ENCODE measurements around the gene LBP. TPM values are rescaled to one million over a fixed set of nuclear protein-coding genes. Genes with fewer than 3 reads are reported as not detected.

The LBP gene
- total and polyA plus RNA-seq, 7 experiments from 2014 or later = not detected

GRCh38 chr20:38383147-38383546 is 36.9 kb downstream of the LBP start:
- POLR2A ChIA-PET = no interaction called here
- intact Hi-C loops (cut with micrococcal nuclease) = no loop called here
- H3K9me3 Mint-ChIP-seq = peaks cover 0 to 5% (median 0%) of the 10 kb centered on the region in 11 donors

GRCh38 chr20:38386004-38386403 is 39.7 kb downstream of the LBP start:
- CTCF ChIA-PET = no interaction called here

More at GRCh38 chr20:38383147-38383546, 36.9 kb downstream of the LBP start:
- H3K36me3 ChIP-seq (ENCODE audit: control insufficient read depth in 2 of 3, insufficient read depth in 3 of 3, low read length in 3 of 3) = no peaks in the 10 kb centered on the region
- H3K27ac ChIP-seq (ENCODE audit: low read depth, low read length) = no peak overlapping the region
- CTCF ChIA-PET = no interaction called here
- DNase-seq (no peak), ATAC-seq (no peak)
- no peak overlapping the region for H3K4me3 Mint-ChIP-seq
- no peak overlapping the region for H3K4me3 ChIP-seq (ENCODE audit: low read length)
- no peak overlapping the region for H3K27ac Mint-ChIP-seq
- peaks cover 9 to 26% (median 23%) of the 10 kb centered on the region in 5 donors for H3K27me3 Mint-ChIP-seq
- H3K27me3 ChIP-seq (ENCODE audit: control insufficient read depth in 2 of 2, insufficient read depth in 2 of 2, low read length in 2 of 2) = no peaks in the 10 kb centered on the region
- no peaks in the 10 kb centered on the region for H3K4me1 Mint-ChIP-seq
- no peaks in the 10 kb centered on the region for H3K9me3 ChIP-seq (ENCODE audit: control insufficient read depth in 2 of 3, low read length in 3 of 3)
- no peaks in the 10 kb centered on the region for H3K4me1 ChIP-seq (ENCODE audit: control insufficient read depth in 2 of 2, insufficient read depth in 2 of 2, low read length in 2 of 2)
- H3K36me3 Mint-ChIP-seq = no peaks in the 10 kb centered on the region

GRCh38 chr20:38386851-38387250 is 40.6 kb downstream of the LBP start:
- peaks cover 9 to 25% (median 22%) of the 10 kb centered on the region in 5 donors for H3K27me3 Mint-ChIP-seq
- H3K27ac Mint-ChIP-seq = no peak overlapping the region
- Histone ChIP-seq H3K27me3 (ENCODE audit: control insufficient read depth in 2 of 2, insufficient read depth in 2 of 2, low read length in 2 of 2) (no peaks in the 10 kb centered on the region), H3K4me1 (ENCODE audit: control insufficient read depth in 2 of 2, insufficient read depth in 2 of 2, low read length in 2 of 2) (no peaks in the 10 kb centered on the region), H3K9me3 (ENCODE audit: control insufficient read depth in 2 of 3, low read length in 3 of 3) (no peaks in the 10 kb centered on the region), H3K4me3 (ENCODE audit: low read length) (no peak overlapping the region), H3K36me3 (ENCODE audit: control insufficient read depth in 2 of 3, insufficient read depth in 3 of 3, low read length in 3 of 3) (no peaks in the 10 kb centered on the region), H3K27ac (ENCODE audit: low read depth, low read length) (no peak overlapping the region)
- H3K36me3 Mint-ChIP-seq = peaks cover 0 to 9% (median 0%) of the 10 kb centered on the region in 5 donors
- peaks cover 0 to 22% (median 3%) of the 10 kb centered on the region in 11 donors for H3K9me3 Mint-ChIP-seq
- peaks cover 0 to 1% (median 0%) of the 10 kb centered on the region in 7 donors for H3K4me1 Mint-ChIP-seq
- ChIA-PET POLR2A (no interaction called here), CTCF (interaction anchor here (0.6 kb wide), 1 partner anchor 34 kb away, joined by 3 read pairs; no protein-coding TSS in a partner anchor)
- no peak for DNase-seq
- no peak overlapping the region for H3K4me3 Mint-ChIP-seq
- intact Hi-C loops (cut with micrococcal nuclease) = no loop called here
- no peak for ATAC-seq

More at GRCh38 chr20:38386004-38386403, 39.7 kb downstream of the LBP start:
- no peak overlapping the region for H3K4me3 Mint-ChIP-seq
- intact Hi-C loops (cut with micrococcal nuclease) = no loop called here
- H3K27ac Mint-ChIP-seq = no peak overlapping the region
- DNase-seq (no peak), ATAC-seq (no peak)
- Histone ChIP-seq H3K9me3 (ENCODE audit: control insufficient read depth in 2 of 3, low read length in 3 of 3) (no peaks in the 10 kb centered on the region), H3K36me3 (ENCODE audit: control insufficient read depth in 2 of 3, insufficient read depth in 3 of 3, low read length in 3 of 3) (no peaks in the 10 kb centered on the region), H3K4me1 (ENCODE audit: control insufficient read depth in 2 of 2, insufficient read depth in 2 of 2, low read length in 2 of 2) (no peaks in the 10 kb centered on the region), H3K4me3 (ENCODE audit: low read length) (no peak overlapping the region), H3K27ac (ENCODE audit: low read depth, low read length) (no peak overlapping the region), H3K27me3 (ENCODE audit: control insufficient read depth in 2 of 2, insufficient read depth in 2 of 2, low read length in 2 of 2) (no peaks in the 10 kb centered on the region)
- H3K36me3 Mint-ChIP-seq = peaks cover 0 to 9% (median 0%) of the 10 kb centered on the region in 5 donors
- peaks cover 0 to 1% (median 0%) of the 10 kb centered on the region in 7 donors for H3K4me1 Mint-ChIP-seq
- POLR2A ChIA-PET = no interaction called here
- peaks cover 9 to 32% (median 23%) of the 10 kb centered on the region in 5 donors for H3K27me3 Mint-ChIP-seq
- peaks cover 0 to 24% (median 3%) of the 10 kb centered on the region in 11 donors for H3K9me3 Mint-ChIP-seq

- Mint-ChIP-seq H3K4me3 (no peak overlapping the region), H3K9me3 (peaks cover 0 to 22% (median 3%) of the 10 kb centered on the region in 11 donors), H3K27ac (no peak overlapping the region), H3K4me1 (peaks cover 0 to 1% (median 0%) of the 10 kb centered on the region in 7 donors), H3K27me3 (peaks cover 3 to 20% (median 14%) of the 10 kb centered on the region in 5 donors), H3K36me3 (peaks cover 0 to 9% (median 0%) of the 10 kb centered on the region in 5 donors)
- no peaks in the 10 kb centered on the region for H3K4me1 ChIP-seq (ENCODE audit: control insufficient read depth in 2 of 2, insufficient read depth in 2 of 2, low read length in 2 of 2)
- H3K4me3 ChIP-seq (ENCODE audit: low read length) = no peak overlapping the region
- no peaks in the 10 kb centered on the region for H3K9me3 ChIP-seq (ENCODE audit: control insufficient read depth in 2 of 3, low read length in 3 of 3)
- H3K36me3 ChIP-seq (ENCODE audit: control insufficient read depth in 2 of 3, insufficient read depth in 3 of 3, low read length in 3 of 3) = no peaks in the 10 kb centered on the region
- DNase-seq = no peak
- no peak for ATAC-seq
- intact Hi-C loops (cut with micrococcal nuclease) = no loop called here
- H3K27ac ChIP-seq (ENCODE audit: low read depth, low read length) = no peak overlapping the region
- CTCF ChIA-PET = no interaction called here
- H3K27me3 ChIP-seq (ENCODE audit: control insufficient read depth in 2 of 2, insufficient read depth in 2 of 2, low read length in 2 of 2) = no peaks in the 10 kb centered on the region
- POLR2A ChIA-PET = no interaction called here
Observed at GRCh38 chr20:38387953-38388352, 41.7 kb downstream of the LBP start.

- H3K9me3 ChIP-seq (ENCODE audit: control insufficient read depth in 2 of 3, low read length in 3 of 3) = no peaks in the 10 kb centered on the region
- no peak overlapping the region for H3K27ac ChIP-seq (ENCODE audit: low read depth, low read length)
- peaks cover 0 to 9% (median 0%) of the 10 kb centered on the region in 5 donors for H3K36me3 Mint-ChIP-seq
- peaks cover 6 to 16% (median 8%) of the 10 kb centered on the region in 5 donors for H3K27me3 Mint-ChIP-seq
- ChIA-PET CTCF (interaction anchor here (1.0 kb wide), 1 partner anchor 8 kb away, joined by 4 read pairs; no protein-coding TSS in a partner anchor), POLR2A (no interaction called here)
- no peaks in the 10 kb centered on the region for H3K36me3 ChIP-seq (ENCODE audit: control insufficient read depth in 2 of 3, insufficient read depth in 3 of 3, low read length in 3 of 3)
- H3K27ac Mint-ChIP-seq = no peak overlapping the region
- intact Hi-C loops (cut with micrococcal nuclease) = no loop called here
- H3K27me3 ChIP-seq (ENCODE audit: control insufficient read depth in 2 of 2, insufficient read depth in 2 of 2, low read length in 2 of 2) = no peaks in the 10 kb centered on the region
- ATAC-seq (no peak), DNase-seq (no peak)
- H3K4me3 ChIP-seq (ENCODE audit: low read length) = no peak overlapping the region
- peaks cover 0 to 22% (median 2%) of the 10 kb centered on the region in 11 donors for H3K9me3 Mint-ChIP-seq
- H3K4me1 ChIP-seq (ENCODE audit: control insufficient read depth in 2 of 2, insufficient read depth in 2 of 2, low read length in 2 of 2) = no peaks in the 10 kb centered on the region
- no peak overlapping the region for H3K4me3 Mint-ChIP-seq
- peaks cover 0 to 1% (median 0%) of the 10 kb centered on the region in 7 donors for H3K4me1 Mint-ChIP-seq
Observed at GRCh38 chr20:38392356-38392755, 46.1 kb downstream of the LBP start.

- Histone ChIP-seq H3K4me1 (ENCODE audit: control insufficient read depth in 2 of 2, insufficient read depth in 2 of 2, low read length in 2 of 2) (no peaks in the 10 kb centered on the region), H3K9me3 (ENCODE audit: control insufficient read depth in 2 of 3, low read length in 3 of 3) (no peaks in the 10 kb centered on the region), H3K27ac (ENCODE audit: low read depth, low read length) (no peak overlapping the region), H3K27me3 (ENCODE audit: control insufficient read depth in 2 of 2, insufficient read depth in 2 of 2, low read length in 2 of 2) (no peaks in the 10 kb centered on the region), H3K36me3 (ENCODE audit: control insufficient read depth in 2 of 3, insufficient read depth in 3 of 3, low read length in 3 of 3) (no peaks in the 10 kb centered on the region), H3K4me3 (ENCODE audit: low read length) (no peak overlapping the region)
- Mint-ChIP-seq H3K9me3 (peaks cover 0 to 22% (median 2%) of the 10 kb centered on the region in 11 donors), H3K4me1 (peaks cover 0 to 1% (median 0%) of the 10 kb centered on the region in 7 donors), H3K4me3 (no peak overlapping the region), H3K27ac (no peak overlapping the region), H3K36me3 (peaks cover 0 to 9% (median 0%) of the 10 kb centered on the region in 5 donors), H3K27me3 (peaks cover 6 to 16% (median 8%) of the 10 kb centered on the region in 5 donors)
- intact Hi-C loops (cut with micrococcal nuclease) = no loop called here
- ChIA-PET CTCF (no interaction called here), POLR2A (no interaction called here)
- DNase-seq (no peak), ATAC-seq (no peak)
Observed at GRCh38 chr20:38393259-38393658, 47.0 kb downstream of the LBP start.

- ChIA-PET POLR2A (no interaction called here), CTCF (no interaction called here)
- Histone ChIP-seq H3K36me3 (ENCODE audit: control insufficient read depth in 2 of 3, insufficient read depth in 3 of 3, low read length in 3 of 3) (no peaks in the 10 kb centered on the region), H3K9me3 (ENCODE audit: control insufficient read depth in 2 of 3, low read length in 3 of 3) (no peaks in the 10 kb centered on the region), H3K27me3 (ENCODE audit: control insufficient read depth in 2 of 2, insufficient read depth in 2 of 2, low read length in 2 of 2) (no peaks in the 10 kb centered on the region), H3K27ac (ENCODE audit: low read depth, low read length) (no peak overlapping the region), H3K4me3 (ENCODE audit: low read length) (no peak overlapping the region), H3K4me1 (ENCODE audit: control insufficient read depth in 2 of 2, insufficient read depth in 2 of 2, low read length in 2 of 2) (no peaks in the 10 kb centered on the region)
- Mint-ChIP-seq H3K27ac (no peak overlapping the region), H3K4me1 (no peaks in the 10 kb centered on the region), H3K36me3 (peaks cover 0 to 2% (median 0%) of the 10 kb centered on the region in 5 donors), H3K9me3 (peaks cover 0 to 7% (median 0%) of the 10 kb centered on the region in 11 donors), H3K27me3 (peaks cover 0 to 20% (median 7%) of the 10 kb centered on the region in 5 donors), H3K4me3 (no peak overlapping the region)
- intact Hi-C loops (cut with micrococcal nuclease) = no loop called here
- no peak for ATAC-seq
- no peak for DNase-seq
Observed at GRCh38 chr20:38395165-38395564, 48.9 kb downstream of the LBP start.

All from naive thymus-derived CD4-positive, alpha-beta T cell (primary cell).